Activated CD8-positive, alpha-beta memory T cell treated with anti-CD3 and anti-CD28 coated beads, Interleukin-2, amount 10 ng/mL, durations not matched to agents 7 days and 5 days (primary cell): ENCODE data around the gene E4F1. TPM values are rescaled to one million over a fixed set of nuclear protein-coding genes. Genes with fewer than 3 reads are reported as not detected.

ENCODE experiments used
- ATAC-seq: fragments of 150-1000 bp; cut with Tn5 transposase; one replicate; pipeline ENCODE4 v1.10.0; 2021; ENCODE audit warnings: moderate library complexity
- CTCF ChIA-PET: fragments of 350-600 bp; sonication (Branson Sonifier 250); formaldehyde crosslinking; loops from one replicate; lab custom pipeline; 2021; ENCODE audit warnings: antibody characterized with exemption; lab: Charles Lee
- DNase-seq: peaks from one replicate; pipeline ENCODE4 v3.0.0-alpha.2; 2020
- H3K27ac Mint-ChIP-seq: one replicate; pipeline ENCODE4 v1.8.0; 2021; ENCODE audit warnings: mild to moderate bottlenecking, mixed read lengths
- H3K27me3 Mint-ChIP-seq: one replicate; pipeline ENCODE4 v1.8.0; 2021; ENCODE audit warnings: mixed read lengths
- H3K36me3 Mint-ChIP-seq: one replicate; pipeline ENCODE4 v1.8.0; 2021; ENCODE audit warnings: mild to moderate bottlenecking, mixed read lengths
- H3K4me1 Mint-ChIP-seq: one replicate; pipeline ENCODE4 v1.8.0; 2021; ENCODE audit warnings: mixed read lengths
- H3K4me3 Mint-ChIP-seq: one replicate; pipeline ENCODE4 v1.8.0; 2021; ENCODE audit warnings: mild to moderate bottlenecking, moderate library complexity, mixed read lengths
- H3K9me3 Mint-ChIP-seq: one replicate; pipeline ENCODE4 v1.8.0; 2022; ENCODE audit warnings: low read depth, mixed read lengths
- total RNA-seq, 2 experiments: library from RNA; stranded (reverse); gene quantifications; one replicate each; pipeline ENCODE4 v1.2.3, GENCODE V29; 2021

The E4F1 gene
- total RNA-seq, 2 experiments from 2014 or later, result 31.3 to 37.1 TPM

GRCh38 chr16:2273931-2274330 is 50.5 kb downstream of the E4F1 start:
- no peak overlapping the region for H3K27ac Mint-ChIP-seq
- no peak for ATAC-seq
- CTCF ChIA-PET, result no interaction called here
- no peaks in the 10 kb centered on the region for H3K9me3 Mint-ChIP-seq
- no peaks in the 10 kb centered on the region for H3K27me3 Mint-ChIP-seq
- no peak for DNase-seq
- no peaks in the 10 kb centered on the region for H3K36me3 Mint-ChIP-seq
- H3K4me3 Mint-ChIP-seq, result no peak overlapping the region
- peaks cover 8% of the 10 kb centered on the region for H3K4me1 Mint-ChIP-seq

- Mint-ChIP-seq H3K4me3 (no peak overlapping the region), H3K4me1 (no peaks in the 10 kb centered on the region), H3K36me3 (no peaks in the 10 kb centered on the region), H3K27ac (no peak overlapping the region), H3K9me3 (no peaks in the 10 kb centered on the region), H3K27me3 (no peaks in the 10 kb centered on the region)
- no peak for DNase-seq
- CTCF ChIA-PET, result no interaction called here
- ATAC-seq, result no peak
Observed at GRCh38 chr16:2275476-2276367, 52.3 kb downstream of the E4F1 start.

- CTCF ChIA-PET, result no interaction called here
- ATAC-seq (no peak), DNase-seq (no peak)
- Mint-ChIP-seq H3K27ac (no peak overlapping the region), H3K4me3 (no peak overlapping the region), H3K27me3 (no peaks in the 10 kb centered on the region), H3K36me3 (no peaks in the 10 kb centered on the region), H3K9me3 (no peaks in the 10 kb centered on the region), H3K4me1 (no peaks in the 10 kb centered on the region)
Observed at GRCh38 chr16:2276368-2277195, 53.2 kb downstream of the E4F1 start.

DNA sequence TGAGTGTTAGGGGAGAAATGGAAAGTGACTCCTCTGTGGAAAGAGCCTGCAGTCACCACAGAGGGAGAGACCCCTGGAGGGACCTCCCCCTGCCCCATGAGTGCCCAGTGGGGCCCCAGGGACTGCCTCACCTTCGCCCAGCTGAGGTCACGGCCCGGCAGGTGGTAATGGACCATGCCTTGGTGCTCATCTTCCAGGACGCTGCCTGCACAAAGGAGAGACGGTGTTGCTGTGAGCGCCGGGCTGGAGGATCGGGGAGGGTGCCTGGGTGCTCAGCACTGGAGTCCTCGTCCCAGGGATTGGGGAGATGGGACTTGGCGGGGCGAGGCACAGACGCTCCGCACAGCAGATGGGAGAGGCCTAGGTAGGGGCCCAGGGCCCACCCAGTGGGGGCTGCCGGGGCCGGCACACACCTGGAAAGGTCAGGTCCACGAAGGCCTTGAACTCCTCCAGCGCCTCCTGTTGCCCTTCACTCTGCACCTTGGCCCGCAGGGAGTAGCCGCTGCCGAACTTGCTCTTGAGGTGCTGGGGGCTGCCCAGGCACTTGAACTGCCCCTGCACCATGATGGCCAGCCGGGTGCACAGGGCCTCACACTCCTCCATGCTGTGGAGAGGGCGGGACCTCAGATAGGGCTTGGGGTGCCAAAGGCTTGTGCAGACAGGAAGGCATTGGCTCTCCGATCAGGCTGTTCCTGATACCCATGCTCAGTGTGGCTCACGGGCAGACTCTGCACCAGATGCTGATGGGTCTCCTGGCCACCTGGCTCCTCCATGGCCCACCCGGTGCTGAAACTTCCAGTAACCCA is 54.3 kb downstream of the E4F1 start:
- Mint-ChIP-seq H3K27me3 (no peaks in the 10 kb centered on the region), H3K4me3 (no peak overlapping the region), H3K36me3 (no peaks in the 10 kb centered on the region), H3K27ac (no peak overlapping the region), H3K9me3 (no peaks in the 10 kb centered on the region), H3K4me1 (no peaks in the 10 kb centered on the region)
- no peak for ATAC-seq
- no peak for DNase-seq
- CTCF ChIA-PET, result no interaction called here

GRCh38 chr16:2278272-2278608 is 54.8 kb downstream of the E4F1 start:
- ATAC-seq, result no peak
- no peaks in the 10 kb centered on the region for H3K36me3 Mint-ChIP-seq
- no peak for DNase-seq
- CTCF ChIA-PET, result no interaction called here
- no peaks in the 10 kb centered on the region for H3K4me1 Mint-ChIP-seq
- H3K27me3 Mint-ChIP-seq, result no peaks in the 10 kb centered on the region
- H3K9me3 Mint-ChIP-seq, result no peaks in the 10 kb centered on the region
- H3K4me3 Mint-ChIP-seq, result no peak overlapping the region
- no peak overlapping the region for H3K27ac Mint-ChIP-seq

- H3K27me3 Mint-ChIP-seq, result no peaks in the 10 kb centered on the region
- no peaks in the 10 kb centered on the region for H3K36me3 Mint-ChIP-seq
- no peaks in the 10 kb centered on the region for H3K4me1 Mint-ChIP-seq
- ATAC-seq, result no peak
- no peak for DNase-seq
- H3K27ac Mint-ChIP-seq, result no peak overlapping the region
- CTCF ChIA-PET, result interaction anchor here (0.5 to 0.9 kb wide), 3 partner anchors 26 to 221 kb away, joined by 3 read pairs; no protein-coding TSS in a partner anchor
- no peaks in the 10 kb centered on the region for H3K9me3 Mint-ChIP-seq
- H3K4me3 Mint-ChIP-seq, result no peak overlapping the region
Observed at GRCh38 chr16:2278956-2279800, 55.8 kb downstream of the E4F1 start.

GRCh38 chr16:2280461-2280860 is 57.1 kb downstream of the E4F1 start:
- Mint-ChIP-seq H3K9me3 (no peaks in the 10 kb centered on the region), H3K4me1 (no peaks in the 10 kb centered on the region)
- CTCF ChIA-PET, result no interaction called here

GRCh38 chr16:2280981-2281542 is 57.7 kb downstream of the E4F1 start:
- no peak overlapping the region for H3K4me3 Mint-ChIP-seq
- CTCF ChIA-PET, result no interaction called here
- H3K9me3 Mint-ChIP-seq, result no peaks in the 10 kb centered on the region
- no peaks in the 10 kb centered on the region for H3K36me3 Mint-ChIP-seq
- H3K27ac Mint-ChIP-seq, result no peak overlapping the region
- ATAC-seq, result no peak
- DNase-seq, result no peak
- H3K4me1 Mint-ChIP-seq, result no peaks in the 10 kb centered on the region
- H3K27me3 Mint-ChIP-seq, result no peaks in the 10 kb centered on the region

More at GRCh38 chr16:2280461-2280860, 57.1 kb downstream of the E4F1 start:
- ATAC-seq, result no peak
- H3K27ac Mint-ChIP-seq, result no peak overlapping the region
- no peaks in the 10 kb centered on the region for H3K36me3 Mint-ChIP-seq
- DNase-seq, result no peak
- H3K27me3 Mint-ChIP-seq, result no peaks in the 10 kb centered on the region
- no peak overlapping the region for H3K4me3 Mint-ChIP-seq

- Mint-ChIP-seq H3K9me3 (no peaks in the 10 kb centered on the region), H3K4me3 (no peak overlapping the region), H3K36me3 (no peaks in the 10 kb centered on the region), H3K4me1 (no peaks in the 10 kb centered on the region), H3K27me3 (no peaks in the 10 kb centered on the region), H3K27ac (no peak overlapping the region)
- ATAC-seq, result no peak
- CTCF ChIA-PET, result interaction anchor here (0.9 kb wide), 1 partner anchor 219 kb away, joined by 3 read pairs; no protein-coding TSS in a partner anchor
- DNase-seq, result no peak
Observed at GRCh38 chr16:2282262-2282661, 58.9 kb downstream of the E4F1 start.

DNA sequence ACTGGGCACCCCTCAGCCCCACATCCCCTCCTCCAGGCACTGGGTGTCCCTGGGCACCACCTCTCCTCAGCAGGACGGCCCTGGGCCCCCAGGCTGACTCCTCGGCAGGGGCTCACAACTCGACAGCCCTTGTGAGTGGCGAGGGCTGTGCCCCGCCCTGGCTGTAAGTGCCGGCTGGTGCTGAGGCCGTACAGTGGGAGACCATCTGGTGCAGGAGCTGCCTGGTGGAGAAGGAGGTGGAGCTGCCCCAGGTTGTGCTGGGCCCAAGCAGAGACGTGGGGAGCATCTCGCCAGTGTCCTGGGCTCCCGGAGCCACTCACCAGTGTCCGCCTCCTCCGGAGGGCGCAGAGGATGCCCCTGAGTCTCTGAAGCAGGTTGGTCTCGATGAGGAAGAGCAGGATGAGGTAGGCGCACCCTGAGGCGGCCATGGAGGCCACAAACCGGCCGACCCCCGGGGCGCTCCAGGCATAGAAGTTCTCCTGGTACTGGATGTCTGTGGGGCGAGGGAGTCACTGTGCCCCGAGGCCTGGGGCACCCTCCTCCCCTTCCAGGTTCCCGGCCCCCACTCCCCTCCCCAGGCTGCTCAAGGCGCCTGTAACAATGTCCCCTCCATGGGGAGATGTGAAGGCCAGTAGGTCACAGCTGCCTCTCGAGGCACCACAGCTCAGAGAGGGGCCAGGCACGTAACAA is 59.6 kb downstream of the E4F1 start:
- DNase-seq (no peak), ATAC-seq (no peak)
- CTCF ChIA-PET, result no interaction called here
- H3K36me3 Mint-ChIP-seq, result no peaks in the 10 kb centered on the region
- H3K9me3 Mint-ChIP-seq, result no peaks in the 10 kb centered on the region
- H3K27me3 Mint-ChIP-seq, result no peaks in the 10 kb centered on the region
- no peak overlapping the region for H3K4me3 Mint-ChIP-seq
- H3K27ac Mint-ChIP-seq, result no peak overlapping the region
- H3K4me1 Mint-ChIP-seq, result no peaks in the 10 kb centered on the region

DNA sequence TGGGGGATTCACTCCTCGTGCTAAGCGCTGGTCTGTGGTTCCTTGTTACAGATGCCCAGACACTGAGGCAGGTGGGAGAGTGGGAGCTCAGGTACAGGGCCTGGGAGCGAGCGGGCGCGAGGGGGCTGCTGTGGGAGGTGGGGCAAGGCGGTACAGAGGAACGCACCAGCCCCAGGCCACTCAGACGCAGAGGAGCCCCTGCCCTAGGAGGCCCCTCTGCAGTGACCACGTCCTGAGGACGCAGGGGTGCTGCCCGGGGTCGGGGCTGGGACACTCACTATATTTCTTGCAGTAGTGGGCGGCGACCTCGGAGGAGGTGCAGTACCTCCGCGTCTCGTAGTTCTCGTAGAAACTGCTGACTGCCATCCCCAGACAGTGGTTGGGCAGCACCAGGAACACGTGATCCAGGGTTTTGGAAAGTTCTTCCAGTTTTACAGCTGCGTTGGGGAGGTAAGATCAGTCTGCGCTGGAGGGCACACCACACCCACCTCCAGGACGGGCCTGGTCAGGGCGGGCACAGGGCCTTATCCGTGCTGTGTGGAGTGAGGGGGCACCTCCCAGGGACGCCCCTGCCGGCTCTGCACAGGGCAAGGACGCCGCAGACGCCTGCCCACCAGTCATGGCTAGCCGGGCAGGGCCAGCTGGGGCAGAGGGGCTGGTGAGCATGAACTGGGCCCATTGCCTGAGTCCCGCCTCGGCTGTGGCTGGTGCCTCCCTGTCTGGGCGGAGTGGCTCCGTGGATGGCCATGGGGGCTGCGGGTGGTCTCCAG is 60.8 kb downstream of the E4F1 start:
- no peak overlapping the region for H3K4me3 Mint-ChIP-seq
- H3K27ac Mint-ChIP-seq, result no peak overlapping the region
- H3K9me3 Mint-ChIP-seq, result no peaks in the 10 kb centered on the region
- DNase-seq (no peak), ATAC-seq (no peak)
- H3K4me1 Mint-ChIP-seq, result no peaks in the 10 kb centered on the region
- no peaks in the 10 kb centered on the region for H3K27me3 Mint-ChIP-seq
- H3K36me3 Mint-ChIP-seq, result no peaks in the 10 kb centered on the region
- CTCF ChIA-PET, result no interaction called here
